HuH-7 (cell line): ENCODE results near the gene EHBP1L1.
A peak's percentile ranks its signal among the peaks of the same experiment; 100 is the strongest.

Source experiments
- DNase-seq: peaks from one replicate; pipeline ENCODE4 v3.0.0; 2011; ENCODE audit warnings: low spot score

The EHBP1L1 gene

DNA sequence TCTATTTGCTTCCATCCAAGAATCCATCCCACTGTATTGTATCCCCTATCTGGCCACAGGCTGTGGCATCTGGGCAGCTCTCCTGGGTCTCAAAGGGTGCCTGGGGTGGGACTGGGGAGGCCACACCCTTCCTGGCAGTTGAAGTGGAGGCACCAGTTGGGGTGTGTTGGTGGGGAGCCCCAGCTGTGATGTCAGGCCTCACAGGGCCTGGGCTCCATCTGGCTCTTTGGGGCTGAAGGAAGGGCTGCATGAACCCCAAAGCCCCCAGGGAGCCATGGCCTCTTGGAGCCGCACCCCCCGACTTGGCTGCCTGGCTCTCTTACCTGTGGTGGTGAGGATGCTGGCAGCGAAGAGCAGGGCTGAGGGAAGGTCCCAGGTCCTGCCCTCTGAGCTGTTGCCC is 19.3 kb downstream of the EHBP1L1 start:
- DNase-seq = no peak

DNA sequence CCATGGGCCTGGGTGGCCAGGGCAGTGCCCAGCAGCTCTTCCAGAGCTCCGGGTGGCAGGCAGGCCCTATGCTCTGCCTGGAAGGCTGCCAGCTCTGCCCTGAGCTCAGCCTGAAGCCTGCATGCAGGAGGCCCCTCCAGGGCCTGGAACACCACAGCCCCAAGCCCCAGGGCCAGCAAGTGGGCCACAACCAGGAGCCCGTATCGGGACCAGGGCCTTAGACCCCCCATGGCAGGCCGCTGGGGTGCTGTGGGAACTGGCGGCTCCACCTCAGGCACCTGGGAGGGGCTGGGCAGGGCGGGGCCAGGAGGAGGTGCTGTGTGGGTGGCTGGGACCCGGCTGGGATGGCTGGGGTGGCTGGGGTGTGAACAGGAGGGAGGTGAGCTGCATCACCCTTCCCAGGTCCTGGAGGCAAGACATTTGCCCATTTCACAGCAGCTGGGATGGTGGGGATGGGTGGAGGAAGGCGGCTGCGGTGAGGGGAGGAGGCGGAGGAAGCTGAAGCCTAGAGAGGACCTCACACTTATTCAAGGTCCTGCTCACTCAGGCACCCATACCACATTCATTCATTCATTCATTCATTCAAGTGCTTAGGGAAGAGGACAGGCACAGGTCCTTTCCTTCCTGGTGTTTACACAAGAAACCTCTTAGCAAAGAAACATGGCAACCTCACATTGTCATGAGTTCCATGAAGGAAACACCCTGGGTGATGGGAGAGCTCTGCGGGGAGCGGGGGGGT is 19.9 kb downstream of the EHBP1L1 start, which contains the start of gene KCNK7:
KCNK7 (minus strand) TSS at position 258 of the 739 bp plus-strand sequence; CDS start at position 230, 28 bp downstream.
- no peak for DNase-seq

DNA sequence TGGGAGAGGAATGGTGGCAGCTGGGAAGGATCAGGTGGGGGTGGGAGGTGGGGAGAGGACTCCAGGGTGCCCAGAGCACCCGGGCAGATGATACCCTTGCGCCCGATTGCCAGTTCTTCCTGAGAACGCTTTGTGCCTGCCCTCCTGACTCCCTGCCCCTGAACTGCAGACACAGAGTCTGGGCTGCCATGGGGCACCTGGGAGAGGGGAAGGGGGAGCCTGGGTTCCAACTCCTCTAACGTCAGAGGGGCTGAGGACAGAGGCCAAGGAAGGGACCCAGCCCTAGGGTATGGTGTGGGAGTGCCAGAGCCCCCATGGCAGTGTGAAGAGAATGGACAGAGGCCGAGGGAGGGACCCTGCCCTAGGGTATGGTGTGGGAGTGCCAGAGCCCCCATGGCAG is 20.7 kb downstream of the EHBP1L1 start:
- no peak for DNase-seq

DNA sequence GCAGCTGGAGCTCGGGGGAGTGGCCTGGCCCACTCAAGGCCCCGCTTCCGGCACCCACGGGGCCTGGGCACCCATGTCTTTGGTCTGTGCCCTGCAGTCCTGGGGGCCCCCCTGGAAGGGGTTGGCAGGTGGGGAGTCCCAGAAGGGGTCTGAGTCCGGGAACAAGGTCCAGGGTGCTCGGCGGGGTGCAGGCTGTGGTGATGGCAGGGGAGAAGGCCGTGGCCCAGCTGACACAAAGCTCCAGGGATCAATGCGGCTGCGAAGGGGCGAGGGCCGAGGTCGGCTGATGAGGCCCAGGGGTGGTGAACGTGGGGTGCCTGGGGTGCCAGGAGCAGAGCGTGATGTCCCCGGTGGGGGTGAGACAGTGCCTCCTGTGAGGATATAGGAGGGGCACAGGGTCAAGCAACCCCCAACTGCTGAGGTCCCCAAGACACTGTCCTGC is 22.4 kb downstream of the EHBP1L1 start:
- DNase-seq = no peak

DNA sequence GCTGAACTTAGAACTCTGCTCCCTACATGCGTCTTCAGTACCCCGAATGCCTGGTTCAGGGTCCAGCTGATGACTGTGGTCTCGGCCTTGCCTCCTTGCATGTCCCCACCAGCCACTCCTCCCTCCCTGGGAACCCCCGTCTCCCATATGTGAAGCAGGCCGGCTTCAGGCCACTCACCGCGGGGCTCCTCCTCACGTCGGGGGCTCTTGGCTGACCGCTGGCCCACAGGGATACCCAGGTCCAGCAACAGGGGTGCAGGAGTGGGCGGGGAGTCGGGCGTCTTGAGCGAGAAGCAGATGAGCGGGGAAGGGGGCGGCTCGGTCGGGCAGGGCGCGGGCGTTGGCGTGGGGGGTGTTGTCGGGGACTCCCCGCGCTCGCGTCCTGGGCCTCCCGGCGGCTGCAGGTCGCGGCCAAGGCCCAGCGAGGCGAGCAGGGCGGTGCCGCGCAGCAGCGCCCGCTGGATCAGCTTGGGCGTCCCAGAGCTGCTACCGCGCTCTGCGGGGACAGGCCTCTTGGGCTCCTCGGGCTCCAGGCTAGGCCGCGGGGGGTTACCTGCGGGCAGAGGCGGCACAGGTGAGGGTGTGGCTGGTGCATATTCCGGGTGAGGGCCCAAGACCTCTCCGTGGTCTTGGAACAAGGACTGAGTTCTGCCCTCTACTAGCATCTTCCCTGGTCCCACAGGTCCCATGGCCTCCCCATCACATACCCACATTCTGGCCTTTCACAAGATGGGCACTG is 23.5 kb downstream of the EHBP1L1 start:
- DNase-seq = no peak

DNA sequence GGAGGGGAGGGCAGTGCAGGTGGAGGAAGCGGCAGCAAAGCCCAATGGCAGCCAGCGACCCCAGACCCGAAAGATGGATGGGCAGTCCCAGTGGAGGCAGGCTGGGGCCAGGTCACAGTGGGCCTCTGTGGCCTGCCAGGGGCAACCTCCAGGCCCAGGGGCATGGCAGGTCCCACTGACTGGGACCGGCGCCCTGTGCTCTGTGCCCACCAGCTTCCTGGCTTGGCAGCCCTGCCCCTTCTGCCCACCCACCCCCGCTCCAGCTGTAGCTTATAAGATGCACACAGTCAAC is 24.0 kb downstream of the EHBP1L1 start:
- no peak for DNase-seq

DNA sequence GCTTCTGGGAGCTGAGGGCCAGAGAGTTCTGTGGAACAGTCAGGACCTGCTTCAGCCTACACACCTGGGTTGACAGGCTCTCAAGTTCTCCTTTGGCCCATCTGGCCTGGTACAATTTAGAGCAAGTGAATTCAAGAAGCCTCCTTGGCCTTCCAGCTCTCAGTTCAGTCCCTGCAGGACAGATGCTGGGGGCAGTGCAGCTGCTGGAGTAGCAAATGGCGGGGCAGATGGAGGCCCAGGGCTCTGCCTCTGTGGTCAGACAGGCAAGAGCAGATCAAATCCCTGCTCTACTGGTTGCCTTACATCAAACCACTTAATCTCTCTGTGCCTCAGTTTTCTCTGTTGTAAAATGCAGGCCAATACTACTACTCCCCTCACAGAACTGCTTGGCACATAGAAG is 28.4 kb downstream of the EHBP1L1 start:
- no peak for DNase-seq

DNA sequence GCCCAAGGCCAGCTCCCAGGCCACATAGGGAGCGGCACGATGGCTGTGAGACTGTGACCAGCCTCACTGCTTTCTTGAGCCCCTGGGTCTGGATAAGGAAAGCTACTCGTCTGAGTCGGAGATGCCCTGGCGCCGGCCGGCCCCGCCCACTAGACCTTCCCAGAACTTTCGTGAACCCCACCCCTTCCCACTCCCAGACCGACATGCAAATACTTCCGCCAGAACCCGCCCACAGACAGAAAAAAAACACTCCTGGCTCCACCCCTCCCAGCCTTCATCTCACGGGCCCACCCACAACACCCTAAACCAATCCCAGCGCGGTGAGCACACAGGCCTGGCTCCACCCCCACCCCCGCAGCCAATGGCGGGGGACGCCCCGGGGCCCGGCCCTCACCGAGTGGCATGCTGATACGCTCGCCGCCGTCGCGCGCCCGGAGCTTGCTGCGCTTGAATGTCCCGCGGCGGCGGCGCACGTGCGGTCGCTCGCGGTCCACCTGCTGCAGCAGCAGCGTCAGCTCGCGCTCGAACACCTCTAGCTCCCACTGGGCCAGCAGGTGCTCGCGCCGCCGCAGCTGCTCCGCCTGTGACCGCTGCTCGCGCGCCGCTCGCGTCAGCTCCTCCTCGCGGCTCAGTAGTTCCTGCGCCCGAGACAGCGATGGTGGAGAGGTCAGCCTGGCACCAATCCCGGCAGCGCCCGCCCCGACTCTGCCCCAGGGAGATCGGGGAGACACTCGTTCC is 31.2 kb downstream of the EHBP1L1 start:
- no peak for DNase-seq

DNA sequence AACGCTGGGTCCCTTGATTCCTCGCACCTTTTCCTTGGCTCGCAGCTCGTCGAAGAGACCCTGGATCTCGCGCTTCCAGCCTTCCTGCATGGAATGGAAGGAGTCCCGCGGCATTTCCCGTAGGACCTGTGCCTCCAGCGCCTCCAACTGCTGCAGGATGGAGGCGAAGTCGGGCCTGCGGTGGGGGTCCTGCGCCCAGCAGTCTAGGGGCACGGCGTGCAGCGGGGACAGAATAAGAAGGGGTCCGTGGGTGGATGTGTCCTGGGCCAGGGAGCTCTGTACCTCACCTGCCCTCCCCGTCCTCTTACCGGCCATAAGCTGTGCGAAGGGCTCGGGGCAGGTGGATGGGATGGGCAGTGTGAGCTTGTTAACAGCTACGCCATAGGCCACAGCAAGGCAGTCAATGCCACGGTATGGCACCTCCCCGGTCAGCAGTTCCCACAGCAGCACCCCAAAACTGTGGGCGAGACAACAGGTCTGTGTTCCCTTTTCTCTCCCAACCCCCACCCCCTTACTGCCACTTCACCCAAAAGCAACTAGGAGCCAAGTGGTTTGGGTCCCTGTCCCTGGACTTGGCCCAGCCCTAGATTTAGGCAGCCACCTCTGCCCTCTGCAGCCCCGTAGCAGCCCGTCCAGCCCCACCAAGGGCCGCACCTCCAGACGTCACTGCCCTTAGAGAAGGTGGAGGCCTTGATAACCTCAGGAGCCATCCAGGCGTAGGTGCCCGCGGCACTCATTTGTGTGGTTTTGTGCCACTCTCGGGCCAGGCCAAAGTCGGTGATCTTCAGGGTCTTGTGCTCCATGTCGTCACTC is 32.0 kb downstream of the EHBP1L1 start:
- DNase-seq = no peak

DNA sequence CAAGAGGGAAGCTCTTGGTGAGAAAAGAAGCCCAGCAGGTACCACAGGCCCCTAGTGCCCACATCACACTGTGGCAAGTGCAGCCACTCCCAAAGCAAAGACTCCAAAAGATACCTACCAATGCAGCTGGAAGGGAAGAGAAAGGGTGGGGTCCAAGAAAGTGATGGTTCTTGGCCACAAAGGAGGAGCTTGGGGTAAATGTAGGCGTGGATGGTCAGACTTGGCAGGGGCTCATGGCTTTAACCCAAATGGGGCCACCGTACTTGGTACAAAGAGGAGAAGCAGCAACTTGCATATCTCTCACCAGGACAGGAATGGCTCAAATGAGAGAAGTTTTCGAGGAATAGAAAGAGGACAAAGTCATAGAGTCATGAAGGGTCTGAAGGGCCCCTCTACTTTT is 33.4 kb downstream of the EHBP1L1 start:
- no peak for DNase-seq

DNA sequence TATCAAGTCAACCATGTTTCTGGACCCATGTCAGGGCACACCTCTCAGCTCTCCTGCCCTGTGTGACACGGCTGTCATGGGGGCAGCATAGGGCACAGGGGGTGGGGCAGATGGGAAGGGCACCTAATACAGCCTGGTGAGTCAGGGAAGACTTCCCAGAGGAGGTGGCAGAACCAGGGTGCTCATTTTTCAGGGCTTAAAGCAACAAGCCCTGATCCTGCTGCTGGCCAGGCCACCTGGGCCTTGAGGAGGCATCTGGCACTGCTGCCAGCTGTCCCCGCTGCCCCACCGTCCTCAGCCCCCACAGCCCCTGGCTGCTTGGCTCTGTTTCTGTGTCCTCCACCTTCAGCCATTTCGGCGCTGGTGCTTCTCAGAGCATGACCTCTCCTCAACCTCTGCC is 33.8 kb downstream of the EHBP1L1 start:
- no peak for DNase-seq

DNA sequence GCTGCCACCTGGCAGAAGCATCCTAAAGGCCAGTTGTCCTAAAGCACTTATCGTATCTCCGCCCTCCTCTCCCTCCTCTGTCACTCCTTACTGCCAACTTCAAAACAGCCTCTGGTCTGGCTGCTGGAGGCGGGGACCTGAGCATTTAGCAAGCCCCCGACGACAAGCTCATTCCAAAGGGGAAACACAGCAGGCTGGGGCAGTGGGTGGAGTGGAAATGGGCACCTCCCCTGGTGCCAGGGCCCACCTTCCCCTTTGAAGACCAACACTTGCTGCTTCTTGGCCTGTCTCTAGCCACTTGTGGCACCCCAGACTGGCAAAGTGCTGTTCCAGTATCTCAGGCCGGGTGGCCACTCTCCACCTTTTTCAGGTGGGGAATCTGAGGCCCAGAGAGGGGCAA is 34.6 kb downstream of the EHBP1L1 start:
- no peak for DNase-seq

DNA sequence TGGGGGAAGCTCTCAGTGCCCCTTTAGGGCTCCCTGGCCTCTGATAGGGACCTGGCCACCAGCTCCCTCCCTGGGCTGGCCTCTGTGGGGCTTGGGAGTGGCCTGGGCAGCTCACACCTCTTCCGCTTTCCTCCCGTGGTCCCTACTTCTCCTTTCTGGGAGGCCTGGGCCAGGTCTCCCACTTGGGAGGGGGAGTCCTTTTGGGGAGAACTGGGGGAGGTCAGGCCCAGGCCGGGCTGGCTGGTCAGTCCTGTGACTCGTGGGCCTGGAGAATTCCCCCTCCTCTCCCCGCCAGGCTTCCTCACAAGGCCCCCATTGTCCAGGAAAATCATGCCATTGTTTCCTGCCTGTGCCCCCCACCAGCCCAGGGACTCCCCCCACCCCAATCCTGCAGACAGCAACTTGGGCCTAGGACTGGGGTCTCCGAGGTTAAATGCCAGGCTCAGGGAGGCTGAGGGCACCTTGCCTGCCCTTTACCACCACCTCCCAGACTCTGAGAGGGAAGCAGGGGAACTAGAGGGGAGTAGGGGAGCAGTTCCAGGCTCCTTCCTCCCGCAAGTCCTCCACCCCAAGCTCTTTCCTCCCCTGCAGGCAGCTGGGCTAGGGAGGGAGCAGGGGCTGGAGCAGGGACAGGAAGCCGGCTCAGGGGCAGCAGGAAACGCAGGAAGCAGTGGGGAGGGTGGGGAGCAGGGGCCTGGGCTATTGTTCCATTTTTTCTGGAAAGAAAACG is 35.3 kb downstream of the EHBP1L1 start:
- DNase-seq = no peak

DNA sequence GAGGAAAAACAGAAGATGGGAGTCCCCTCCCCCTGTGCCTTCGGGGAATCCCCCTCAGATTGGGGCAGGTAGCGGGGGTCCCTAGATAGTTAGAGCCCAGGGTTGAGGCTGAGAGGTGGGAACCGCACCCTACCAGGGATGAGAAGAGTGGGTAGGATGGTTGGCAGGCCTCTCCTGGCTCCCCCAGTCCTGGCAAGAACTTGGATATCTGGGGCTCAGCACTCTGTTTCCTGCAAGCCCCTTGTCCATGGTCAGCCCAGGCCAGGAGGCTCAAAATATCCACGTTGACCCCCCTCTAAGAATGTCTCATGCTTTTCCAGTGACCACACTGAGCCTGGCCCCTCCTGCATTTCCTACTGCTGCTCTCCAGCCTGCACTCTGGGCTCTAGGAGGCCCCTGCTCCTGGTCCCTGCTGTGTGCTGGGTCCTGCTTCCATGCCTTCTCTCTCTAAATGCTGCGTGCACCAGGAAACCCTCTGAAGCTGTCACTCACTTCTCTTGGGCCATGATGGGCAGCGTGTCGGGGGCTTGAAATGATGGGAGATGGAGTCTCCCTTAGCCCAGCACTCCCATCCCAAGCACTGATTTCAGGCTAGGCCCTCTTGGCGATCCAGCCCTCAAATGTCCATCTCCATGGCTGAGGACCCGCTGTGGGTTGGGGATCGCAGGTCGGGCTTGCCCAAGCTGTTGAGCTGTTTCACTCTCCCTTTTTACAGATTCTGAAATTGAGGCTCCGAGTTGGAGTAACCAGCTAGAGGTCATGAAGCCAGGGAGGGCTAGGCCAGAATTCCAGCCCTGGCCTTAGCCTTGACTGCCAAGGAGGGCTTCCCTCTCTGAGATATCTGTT is 36.1 kb downstream of the EHBP1L1 start:
- DNase-seq = no peak

DNA sequence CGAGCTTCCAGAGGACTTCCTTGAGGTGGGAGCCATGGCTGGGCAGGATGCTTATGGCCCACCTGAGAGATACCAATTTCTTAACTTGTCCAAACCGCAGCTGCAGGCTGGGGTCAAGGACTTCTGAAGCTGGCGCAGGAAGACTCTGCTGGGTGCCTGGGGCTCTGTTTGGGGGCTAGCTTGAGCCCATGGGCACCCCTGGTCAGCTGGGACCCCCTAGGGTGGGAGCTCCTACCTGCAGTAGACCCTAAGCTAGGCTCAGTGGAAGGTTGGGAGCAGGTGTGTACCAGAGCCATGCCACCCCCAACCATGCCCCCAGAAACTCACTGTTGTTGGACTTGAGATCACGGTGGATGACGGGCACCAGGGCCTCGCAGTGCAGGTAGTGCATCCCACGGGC is 36.8 kb downstream of the EHBP1L1 start:
- DNase-seq = no peak

DNA sequence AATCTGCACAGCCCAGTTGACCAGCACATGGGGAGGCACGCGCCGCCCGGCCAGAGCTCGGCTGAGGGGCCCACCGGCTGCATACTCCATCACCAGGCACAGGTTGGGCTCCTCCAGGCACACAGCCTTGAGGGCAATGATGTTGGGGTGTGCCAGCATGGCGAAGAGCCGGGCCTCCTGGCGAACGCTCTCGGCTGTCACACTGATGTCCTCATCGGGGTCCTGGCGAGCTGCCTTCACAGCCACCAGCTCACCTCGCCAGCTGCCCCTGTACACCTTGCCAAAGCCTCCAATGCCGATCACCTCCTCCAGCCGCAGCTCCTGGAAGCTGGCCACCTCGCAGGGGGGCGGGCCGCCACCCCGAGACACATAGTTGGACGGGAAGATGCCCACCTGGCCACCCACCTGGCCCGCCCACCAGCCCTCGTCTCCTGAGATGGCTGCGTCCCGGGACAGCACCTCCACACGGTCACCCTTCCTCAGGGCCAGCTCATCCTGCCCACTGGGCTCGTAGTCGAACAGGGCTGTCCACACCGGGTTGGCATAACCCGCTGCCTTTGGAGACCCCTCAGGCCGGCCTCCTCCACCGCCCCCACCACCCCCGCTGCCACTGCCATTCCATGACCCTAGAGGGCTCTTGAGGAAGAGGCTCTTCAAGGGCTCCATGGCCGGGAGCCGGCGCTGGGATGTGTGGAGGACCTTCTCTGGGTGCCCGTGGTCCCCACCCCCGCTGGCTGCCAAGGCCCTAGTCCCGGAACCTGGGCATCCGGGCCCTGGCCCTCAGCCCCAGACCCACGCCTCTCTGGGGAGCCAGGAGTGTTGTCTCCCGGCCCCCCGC is 37.5 kb downstream of the EHBP1L1 start:
- DNase-seq = no peak

DNA sequence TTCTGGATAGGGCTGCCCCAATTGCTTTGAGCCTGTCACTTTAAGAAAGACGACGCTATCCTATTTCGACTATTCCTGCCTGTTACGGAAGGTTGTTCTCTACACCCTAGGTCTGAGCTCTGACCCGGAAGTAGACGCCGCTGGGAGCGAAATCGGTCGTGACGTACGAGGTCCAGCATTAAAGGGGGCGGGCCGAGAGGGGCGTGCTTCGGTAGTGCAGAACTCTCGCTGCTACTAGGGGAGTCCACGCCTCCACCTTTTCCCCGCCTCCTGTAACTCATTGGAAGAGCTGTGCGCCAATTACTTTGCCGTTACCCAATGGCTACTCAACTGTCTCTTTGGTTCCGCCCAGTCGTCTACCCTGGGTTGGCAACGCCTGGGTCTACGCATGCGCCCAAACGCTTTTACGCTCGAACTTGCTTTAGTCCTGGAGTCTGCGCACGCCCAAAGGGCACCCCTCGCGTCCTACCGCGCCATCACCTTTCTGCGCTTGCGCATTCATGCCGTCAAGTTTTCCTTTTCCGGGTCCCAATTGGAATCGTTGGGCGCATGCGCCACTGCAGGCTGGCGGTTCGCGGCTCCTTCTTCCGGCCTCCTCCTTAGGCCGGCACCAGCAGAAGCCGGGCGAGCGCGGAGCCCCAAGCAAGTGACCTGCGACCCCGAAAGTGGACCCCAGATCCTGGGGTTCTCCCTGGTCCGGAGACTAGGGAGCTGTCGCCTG is 39.5 kb downstream of the EHBP1L1 start, which contains the start of gene PCNX3:
PCNX3 (plus strand) TSS at position 548 of the 721 bp plus-strand sequence. CDS start 536 bp downstream, outside the sequence.
- DNase-seq = peak; percentile 100

DNA sequence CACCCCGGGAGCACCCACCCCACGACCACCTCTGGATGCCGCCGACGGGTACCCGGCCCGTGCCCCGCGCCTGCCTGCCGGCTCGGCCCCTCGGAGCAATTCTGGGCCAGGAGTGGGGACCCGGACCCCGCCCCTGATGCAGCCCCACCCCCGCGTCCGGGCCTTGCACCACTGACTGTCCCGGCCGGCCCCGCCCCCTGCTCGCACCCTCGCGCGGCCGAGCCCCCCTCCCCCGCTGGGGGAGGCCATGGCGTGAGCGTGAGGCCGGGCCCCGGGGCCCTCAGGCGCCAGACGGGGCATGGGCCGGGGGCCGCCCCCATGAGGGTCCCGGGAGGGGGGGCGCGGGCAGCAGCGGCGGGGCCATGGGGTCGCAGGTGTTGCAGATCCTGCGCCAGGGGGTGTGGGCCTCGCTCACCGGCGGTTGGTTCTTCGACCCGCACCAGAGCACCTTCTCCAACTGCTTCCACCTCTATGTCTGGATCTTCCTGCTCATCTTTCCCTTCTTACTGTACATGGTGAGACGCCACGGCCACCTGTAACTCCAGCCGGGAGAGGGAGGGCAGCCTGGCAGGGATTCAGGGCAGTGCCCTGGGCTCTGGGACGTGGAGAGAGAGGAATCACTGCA is 40.2 kb downstream of the EHBP1L1 start:
- DNase-seq = peak; percentile 61
